RPMI7951 (cell line): Measurements from ENCODE around the gene TPRN. TPM values are rescaled to one million over a fixed set of nuclear protein-coding genes. Genes with fewer than 3 reads are reported as not detected.

Experiments used
- DNase-seq: peaks from one replicate; pipeline ENCODE4 v3.0.0-alpha.2; 2012; ENCODE audit warnings: low read depth
- total RNA-seq: library from RNA; depleted of rRNA; stranded (reverse); fragments of >200 nt; shearing (Covaris generic); gene quantifications from 2 replicates; pipeline ENCODE4 v1.2.3, GENCODE V29; 2014

Gene TPRN
- total RNA-seq, 1 experiment from 2014 or later, result 1.1 TPM

DNA sequence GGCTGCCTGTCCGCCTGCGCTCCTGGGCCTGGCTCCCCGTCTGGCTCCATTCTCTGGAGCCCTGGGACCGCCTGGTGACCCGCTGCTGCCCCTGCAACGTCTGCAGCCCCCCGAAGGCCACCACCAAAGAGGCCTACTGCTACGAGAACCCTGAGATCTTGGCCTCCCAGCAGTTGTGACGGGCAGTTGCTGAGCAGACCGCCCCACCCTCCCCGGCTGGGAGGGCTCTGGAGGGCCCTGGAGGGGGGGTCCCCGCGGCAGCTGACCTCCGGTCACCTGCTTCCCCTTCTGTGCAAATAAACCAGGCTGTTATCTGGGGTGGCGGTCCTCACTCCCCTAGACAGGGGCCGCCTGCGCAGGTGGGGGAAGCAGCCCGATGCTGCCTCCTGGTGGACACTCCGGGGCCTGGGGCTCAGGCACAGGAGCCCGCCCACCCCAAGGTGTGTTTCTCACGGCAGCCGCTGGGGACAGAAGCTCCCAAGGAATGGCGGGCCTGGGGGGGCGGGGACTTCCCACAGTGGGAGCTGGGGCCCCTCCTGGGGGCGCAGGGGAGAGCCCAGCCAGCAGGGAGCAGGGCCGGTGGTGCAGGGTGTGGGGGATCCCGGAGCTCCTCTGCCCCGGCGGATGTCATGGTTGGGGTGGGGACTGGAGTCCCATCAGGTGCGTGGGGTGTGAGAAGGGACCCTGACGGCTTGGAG lies 35.8 kb upstream of the TPRN start:
- peak; percentile 58 for DNase-seq

DNA sequence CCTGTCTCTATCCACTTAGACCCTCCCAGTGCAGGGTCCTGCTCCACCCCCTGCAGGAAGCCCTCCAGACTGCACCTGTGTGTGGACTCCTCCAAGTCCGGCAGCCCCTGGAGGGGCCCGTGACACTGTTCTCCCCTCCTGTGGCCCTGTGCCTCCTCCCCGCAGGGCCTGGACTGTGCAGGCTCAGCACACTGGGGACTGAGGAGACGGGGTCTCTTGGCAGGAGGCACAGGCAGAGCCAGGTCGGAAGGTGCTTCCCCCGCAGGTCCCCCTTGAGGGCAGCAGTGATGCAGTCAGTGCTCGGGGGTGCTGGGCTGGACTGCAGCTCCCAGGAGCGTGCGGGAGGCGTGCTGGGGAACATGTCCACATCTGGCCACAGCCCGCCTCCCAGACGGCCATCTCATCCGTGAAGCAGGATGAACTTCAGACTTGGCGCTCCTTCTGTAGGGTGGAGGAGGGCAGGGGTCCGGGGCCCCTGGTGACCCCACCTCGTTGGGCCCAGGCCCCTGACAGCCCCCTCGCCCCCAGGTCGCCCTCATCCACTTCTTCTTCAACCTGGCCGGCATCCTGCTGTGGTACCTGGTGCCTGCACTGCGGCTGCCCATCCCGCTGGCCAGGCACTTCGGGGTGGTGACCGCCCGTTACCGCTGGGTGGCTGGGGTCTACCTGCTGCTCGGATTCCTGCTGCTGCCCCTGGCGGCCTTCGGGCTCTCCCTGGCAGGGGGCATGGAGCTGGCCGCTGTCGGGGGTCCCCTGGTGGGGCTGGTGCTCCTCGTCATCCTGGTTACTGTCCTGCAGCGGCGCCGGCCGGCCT lies 35.1 kb upstream of the TPRN start:
- no peak for DNase-seq

DNA sequence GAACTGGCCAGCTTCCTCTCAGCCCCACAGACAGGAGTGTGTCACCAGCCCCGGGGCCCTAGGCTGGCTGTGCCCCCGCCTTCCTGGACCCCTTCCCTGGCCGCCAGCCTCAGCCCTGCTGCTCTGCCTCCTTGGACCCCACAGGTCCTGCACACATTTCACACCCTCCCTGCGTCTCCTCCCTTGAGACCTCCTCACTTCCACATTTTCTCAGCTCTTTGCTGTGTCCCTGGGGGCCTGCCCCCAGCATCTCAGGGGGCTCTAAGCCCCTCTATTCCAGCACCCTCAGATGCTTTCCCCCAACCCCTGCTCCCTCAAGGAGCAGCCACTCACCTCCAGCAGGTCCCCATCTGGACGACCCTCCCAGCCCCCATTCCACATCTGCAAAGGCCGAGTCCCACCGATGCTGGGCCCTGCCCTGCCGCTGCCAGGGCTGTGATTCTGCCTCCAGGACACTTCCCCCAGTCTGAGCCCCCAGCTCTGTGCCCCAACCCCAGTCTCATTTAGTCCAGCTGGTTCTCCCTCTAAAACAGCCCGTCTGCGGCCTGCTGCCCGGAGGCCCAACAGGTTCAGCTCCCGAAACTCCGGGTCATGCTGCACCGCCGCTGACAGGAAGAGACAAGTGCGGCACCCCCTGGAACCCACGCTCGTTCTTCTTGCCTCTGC lies 34.4 kb upstream of the TPRN start:
- DNase-seq, result no peak

DNA sequence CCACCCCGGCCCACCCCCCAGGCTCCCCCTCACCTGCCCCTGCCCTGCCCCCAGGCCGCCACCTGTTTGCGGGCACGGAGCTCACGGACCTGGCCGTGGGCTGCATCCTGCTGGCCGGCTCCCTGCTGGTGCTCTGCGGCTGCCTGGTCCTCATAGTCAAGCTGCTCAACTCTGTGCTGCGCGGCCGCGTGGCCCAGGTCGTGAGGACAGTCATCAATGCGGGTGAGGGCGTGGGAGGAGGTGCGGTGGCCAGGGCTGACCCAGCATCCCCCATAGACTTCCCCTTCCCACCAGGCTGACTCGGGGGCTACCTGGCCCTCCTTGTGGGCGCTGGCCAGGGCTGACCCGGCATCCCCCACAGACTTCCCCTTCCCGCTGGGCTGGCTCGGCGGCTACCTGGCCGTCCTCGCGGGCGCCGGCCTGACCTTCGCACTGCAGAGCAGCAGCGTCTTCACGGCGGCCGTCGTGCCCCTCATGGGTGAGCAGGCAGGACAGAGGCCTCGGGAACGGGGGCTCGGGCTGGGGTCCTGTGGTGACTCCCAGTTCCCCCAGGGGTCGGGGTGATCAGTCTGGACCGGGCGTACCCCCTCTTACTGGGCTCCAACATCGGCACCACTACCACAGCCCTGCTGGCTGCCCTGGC lies 33.6 kb upstream of the TPRN start:
- no peak for DNase-seq

DNA sequence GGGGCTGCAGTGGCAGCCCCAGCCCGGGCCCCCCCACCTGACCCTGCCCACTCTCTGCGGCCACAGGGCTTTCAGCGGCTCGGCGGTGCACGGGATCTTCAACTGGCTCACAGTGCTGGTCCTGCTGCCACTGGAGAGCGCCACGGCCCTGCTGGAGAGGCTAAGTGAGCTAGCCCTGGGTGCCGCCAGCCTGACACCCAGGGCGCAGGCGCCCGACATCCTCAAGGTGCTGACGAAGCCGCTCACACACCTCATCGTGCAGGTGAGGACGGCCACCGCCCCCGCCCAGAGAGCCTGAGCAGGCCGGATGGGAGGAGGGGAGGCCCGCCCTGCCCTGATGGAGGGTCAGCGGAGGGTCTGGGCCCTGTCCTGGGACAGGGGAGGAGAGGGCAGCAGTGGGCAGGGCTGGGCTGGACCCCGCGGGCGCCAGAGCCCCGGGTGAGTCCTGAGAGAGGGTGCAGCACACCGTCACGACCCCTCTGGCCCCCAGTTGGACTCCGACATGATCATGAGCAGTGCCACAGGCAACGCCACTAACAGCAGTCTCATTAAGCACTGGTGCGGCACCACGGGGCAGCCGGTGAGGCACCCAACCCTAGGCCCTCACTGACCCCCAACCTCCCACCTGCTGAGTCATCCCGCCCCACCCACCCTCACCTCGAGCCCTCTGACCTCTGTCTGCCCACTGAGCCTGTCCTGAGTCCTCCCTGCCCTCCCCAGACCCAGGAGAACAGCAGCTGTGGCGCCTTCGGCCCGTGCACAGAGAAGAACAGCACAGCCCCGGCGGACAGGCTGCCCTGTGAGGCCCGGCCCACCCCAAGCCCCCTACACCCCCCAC lies 32.8 kb upstream of the TPRN start:
- no peak for DNase-seq

DNA sequence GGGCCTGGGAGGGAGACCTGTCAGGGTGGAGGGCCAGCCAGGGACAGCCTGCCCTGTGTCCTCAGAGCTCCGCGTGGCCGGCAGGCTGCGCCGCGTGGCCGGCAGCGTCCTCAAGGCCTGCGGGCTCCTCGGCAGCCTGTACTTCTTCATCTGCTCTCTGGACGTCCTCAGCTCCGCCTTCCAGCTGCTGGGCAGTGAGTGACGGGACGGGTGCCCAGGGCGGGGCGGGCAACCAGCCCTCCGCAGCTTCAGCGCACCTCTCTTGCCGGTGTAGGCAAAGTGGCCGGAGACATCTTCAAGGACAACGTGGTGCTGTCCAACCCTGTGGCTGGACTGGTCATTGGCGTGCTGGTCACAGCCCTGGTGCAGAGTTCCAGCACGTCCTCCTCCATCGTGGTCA lies 32.0 kb upstream of the TPRN start:
- DNase-seq, result no peak

DNA sequence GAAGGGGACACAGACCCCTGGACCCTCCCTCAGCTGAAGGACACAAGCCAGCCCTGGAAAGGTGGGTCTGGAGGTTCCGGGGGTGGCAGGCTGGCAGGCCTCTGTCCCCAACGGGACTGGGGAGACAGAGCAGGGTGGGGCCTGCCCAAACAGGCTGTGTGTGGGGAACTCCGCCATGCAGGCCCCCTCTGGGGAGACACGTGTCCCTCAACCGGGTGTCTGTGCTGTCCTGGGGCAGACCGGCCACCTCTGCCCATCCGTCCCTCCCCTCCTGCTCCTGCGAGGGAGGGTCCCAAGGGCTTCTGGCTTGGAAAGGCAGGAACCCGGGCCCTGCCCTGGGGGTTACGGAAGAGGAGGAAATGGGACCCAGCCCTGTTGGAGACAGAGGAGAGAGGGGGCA lies 31.6 kb upstream of the TPRN start:
- no peak for DNase-seq

DNA sequence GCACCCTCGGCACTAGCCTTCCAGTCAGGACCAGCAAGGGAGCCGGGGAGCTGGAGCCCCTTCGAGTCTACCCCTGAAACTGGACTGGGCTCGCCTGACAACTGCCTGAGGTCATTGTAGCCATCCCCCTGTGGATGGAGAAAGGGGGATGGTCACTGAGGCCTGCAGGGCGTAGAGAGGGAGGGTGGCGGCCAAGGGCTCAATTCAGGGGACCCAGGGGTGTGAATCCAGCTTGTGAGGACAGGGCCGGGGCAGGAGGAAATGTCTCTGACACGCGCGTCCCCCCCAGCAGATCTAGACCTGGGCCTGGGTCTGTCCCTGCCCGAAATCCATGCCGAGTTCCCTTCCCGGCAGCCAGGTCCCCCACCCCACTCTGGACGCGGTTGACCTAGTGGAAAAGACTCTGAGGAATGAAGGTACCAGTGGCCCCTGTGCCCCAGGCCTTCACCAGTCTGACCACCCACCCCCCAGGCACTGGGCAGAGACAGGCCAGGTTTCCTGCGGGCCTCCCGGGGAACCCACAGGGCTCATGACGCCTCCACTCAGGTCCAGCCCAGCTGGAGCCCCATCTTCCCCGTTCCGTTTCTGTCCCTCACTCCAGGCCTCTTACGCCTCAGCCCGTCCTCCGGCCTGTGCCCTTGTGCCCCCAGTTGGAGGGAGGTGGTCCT lies 31.0 kb upstream of the TPRN start:
- no peak for DNase-seq

DNA sequence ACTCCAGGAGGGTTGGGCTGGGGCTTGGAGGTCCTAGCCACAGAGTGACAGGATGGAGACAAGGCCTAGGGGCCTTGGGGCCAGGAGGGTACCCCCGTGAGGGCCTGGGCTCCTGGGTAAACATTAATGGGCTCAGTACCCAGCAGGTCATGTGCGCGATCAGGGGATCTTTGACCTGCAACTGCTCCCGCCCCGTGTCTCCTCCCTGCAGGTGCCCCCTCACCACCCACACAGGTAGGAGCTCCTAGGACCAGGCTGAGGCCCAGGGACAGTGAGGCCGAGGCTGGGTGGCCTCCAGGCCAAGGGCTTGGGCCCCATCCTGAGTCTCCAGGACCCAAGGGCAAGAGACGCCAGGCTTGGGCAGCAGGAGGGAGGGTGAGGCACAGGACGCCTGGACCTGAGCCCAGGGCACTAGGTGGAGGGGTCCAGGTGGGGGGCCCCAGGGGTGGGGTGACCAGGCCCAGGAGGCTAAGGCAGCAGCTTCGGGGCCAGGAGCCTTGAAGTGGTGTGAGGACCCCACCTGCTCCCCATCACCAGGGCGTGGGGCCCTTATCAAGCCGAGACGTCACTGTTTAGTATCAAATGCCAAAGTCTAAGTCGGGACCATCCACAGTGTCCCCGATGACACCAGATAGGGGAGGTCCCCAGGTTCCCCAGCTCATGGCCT lies 30.3 kb upstream of the TPRN start, which contains the start of gene SLC34A3:
TSS of gene SLC34A3 (plus strand) at position 197 of the 667 bp plus-strand sequence. CDS start 802 bp downstream, outside the sequence.
- no peak for DNase-seq

DNA sequence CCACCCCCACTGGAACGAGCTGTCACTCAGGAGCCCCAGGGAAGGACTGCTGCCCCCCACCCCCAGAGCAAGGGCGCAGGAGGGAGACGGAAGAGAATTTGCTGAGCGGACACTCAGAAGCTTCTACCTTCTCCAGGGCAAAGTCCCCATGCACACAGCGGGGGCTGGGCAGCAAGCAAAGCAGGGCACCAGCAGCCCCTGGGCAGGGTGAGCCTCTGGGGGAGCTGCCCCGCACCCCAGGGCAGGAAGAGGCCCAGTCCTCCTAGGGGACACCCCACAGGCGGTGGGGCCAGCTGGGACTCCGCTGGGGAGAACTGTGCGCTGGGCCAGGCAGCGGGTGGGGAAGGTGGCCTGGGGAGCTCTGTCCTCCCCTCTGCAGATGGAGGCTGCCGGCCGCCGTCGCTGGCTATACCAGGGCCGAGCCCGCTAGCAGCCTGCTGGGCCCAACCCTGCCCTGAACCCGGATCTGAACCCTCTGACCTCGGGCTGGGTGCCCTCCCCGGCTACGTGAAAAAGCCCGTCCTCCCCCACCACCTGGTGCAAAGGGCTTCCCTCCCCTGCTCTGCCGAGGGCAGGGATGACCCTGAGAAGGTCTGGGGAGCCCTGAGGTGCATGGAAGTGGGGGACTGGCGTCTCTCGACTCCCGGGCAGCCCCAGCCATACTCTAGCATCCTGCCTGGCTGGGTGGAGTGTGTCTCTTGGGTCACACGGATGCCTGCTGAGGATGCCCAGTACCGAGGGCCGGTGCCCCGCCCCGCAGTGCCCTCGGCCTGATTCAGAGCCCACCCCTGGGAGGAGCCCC lies 29.6 kb upstream of the TPRN start:
- DNase-seq, result no peak

DNA sequence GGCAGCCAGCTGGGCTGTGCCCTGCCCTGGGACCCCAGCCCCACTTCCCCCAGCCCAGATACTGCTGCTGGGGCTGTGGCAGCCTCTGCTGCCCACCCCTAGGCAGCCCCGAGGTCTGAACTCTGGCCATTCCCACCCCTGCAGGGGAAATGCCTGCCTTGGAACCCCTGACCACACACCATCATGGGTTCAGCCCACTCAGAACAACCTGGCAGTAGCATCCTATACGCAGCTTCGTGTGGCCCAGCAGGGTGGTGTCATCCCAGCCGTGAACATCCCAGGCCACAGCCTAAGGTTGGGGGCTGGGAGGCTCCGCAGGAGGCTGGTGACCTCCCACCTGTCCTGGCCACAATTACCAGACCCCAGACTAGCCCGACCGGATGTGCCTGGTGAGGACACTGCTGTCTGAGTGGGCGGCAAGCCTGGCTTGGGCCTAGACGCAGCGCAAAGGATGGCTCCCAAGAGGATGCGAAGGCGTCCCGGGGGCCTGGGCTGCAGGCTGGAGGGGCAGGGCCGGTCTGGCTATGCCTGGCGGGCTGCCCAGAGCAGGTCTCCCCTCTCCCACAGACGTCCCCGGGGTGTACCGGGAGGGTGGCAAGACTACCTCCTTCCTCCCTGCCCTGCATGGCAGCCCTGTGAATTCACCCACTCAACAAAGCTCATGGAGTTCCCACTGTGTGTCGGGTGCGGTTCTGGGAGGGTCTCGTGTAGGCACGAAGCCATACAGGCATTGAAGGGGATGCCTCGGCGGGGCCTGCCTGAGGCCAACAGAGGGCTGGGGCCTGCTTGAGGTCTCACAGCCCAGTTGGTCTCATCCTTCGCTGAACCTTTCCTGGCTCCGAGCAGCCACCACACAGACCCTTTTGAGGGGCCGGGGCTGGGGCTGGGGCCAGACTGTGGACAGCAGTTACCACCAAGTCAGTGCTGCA lies 28.7 kb upstream of the TPRN start:
- DNase-seq, result no peak

DNA sequence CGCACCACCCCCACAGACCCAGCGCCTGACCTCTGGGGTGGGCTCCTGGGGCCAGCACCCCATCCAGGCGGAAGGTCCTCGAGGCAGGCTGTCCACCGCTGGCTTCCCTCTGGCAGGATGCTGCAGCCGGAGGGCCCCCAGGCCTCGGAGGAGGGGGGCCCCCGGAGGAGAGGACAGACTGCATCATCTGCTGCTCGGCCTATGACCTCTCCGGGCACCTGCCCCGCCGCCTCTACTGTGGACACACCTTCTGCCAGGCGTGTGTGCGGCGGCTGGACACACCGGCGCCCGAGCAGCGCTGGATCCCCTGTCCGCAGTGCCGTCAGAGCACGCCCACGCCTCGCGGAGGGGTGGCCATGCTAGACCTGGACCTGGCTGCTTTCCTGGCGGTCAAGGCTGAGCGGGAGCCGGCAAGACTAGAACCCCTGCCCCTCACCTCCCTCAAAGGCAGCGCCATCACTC lies 28.0 kb upstream of the TPRN start:
- no peak for DNase-seq

DNA sequence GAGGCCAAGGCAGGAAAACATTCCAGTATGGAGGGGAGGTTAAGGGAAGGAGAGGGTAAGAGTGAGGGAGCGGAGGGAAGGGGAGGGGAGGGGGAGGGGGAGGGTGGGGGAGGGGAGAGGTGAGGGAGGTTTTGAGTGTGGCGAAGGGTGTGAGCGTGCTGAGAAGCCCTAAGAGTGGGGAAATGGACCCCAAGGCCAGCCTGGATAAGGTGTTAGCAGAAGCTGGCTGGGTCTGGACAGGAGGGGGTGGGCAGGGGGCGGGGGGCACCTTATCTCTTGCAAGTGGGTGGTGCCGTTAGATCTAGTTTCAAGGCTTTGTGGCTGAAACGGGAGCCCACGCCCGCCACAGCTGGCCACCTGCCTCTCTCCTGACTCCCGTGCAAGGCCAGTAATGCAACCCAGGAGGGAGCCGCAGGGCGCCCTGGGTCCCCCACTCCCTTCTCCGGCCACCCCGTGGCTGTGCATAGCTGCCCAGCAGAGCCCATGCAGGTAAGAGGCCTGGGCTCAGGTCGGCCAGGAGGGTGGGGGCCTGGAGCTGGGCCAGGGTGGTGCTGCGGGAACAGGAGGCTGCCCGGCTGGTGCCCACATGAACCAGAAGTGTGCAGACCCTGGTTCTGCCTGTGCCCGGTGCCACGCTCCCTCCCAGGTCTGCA lies 27.4 kb upstream of the TPRN start:
- no peak for DNase-seq

DNA sequence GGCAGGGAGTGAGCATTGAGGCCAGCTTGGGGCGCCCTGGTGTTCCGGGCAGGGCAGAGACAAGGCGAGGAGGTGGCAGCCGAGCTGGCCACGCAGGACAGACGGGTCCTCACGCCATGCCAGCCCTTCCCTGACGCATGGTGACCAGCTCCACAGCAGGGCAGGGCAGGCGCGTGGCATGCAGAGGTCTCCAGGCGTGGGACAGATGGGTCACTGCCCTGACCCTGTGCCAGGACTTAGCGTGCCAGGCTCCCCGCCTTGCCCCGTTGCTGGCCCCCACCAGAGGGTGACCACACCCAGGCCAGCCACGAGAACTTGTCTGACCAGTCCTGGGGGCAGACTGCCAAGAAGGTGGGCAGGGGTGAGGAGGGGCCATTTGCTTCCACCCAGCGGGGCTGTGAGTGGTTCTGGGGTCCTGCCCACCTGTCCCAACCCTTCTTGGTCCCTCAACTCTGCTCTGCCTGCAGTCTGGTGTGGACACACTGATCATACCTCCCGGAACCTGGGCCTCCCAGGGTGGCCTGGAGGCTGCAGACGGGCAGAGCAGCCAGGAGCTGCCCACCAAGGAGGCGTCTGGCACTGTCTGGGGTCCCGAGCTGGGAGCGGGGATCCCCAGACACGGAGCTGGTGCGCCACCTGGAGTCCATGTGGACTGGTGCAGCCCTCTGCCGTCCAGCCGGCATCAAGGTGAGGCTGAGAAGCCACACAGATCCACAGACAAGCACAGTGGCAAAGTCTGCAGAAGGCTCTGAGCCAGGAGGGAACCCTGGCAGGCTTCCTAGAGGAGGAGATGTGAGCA lies 26.7 kb upstream of the TPRN start, which contains the start of gene RNF224:
TSS of gene RNF224 (plus strand) at position 449 of the 799 bp plus-strand sequence. CDS start 834 bp downstream, outside the sequence.
- DNase-seq, result peak; percentile 63

DNA sequence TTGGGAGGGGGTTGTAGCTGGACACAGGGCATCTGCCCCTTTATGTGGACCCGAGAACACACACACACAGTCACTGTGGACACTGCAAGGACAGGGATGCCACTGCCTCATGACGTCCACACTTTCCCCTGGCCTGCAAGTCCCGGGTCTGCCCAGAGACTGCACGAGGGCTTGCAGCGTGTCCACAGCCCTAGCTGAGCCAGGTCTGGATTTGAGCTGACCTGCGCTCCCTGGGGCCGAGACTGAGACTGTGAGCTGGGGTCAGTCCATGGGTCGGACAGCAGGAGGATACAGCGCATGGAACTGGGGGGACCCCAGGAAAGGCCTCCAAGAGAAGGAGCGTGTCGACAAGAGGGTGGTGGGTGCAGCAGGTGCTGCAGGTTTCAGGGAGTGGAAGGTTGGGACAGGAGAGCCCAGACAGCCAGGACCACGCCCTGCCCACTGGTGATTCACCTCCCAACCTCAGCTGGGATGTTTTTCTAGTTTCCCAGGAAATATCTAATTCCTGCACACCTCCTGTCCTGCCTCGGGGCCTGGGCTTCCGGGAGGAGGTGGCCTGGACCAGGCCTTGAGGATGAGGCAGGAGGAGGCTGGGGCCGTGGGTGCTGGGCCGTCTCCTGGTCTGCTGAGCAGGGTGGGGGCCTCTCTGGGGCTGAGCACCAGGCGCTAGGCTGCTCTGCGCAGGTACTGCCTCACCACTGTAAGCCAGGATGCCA lies 26.0 kb upstream of the TPRN start:
- peak; percentile 41 for DNase-seq
